Measurements from ENCODE around the gene C1QTNF7. TPM values are rescaled to one million over a fixed set of nuclear protein-coding genes. Genes with fewer than 3 reads are reported as not detected.

The C1QTNF7 gene, protein sequence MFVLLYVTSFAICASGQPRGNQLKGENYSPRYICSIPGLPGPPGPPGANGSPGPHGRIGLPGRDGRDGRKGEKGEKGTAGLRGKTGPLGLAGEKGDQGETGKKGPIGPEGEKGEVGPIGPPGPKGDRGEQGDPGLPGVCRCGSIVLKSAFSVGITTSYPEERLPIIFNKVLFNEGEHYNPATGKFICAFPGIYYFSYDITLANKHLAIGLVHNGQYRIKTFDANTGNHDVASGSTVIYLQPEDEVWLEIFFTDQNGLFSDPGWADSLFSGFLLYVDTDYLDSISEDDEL
- 1 to 10 TPM in 2 of 8 experiments, under 1 TPM in 6; 0.10 to 2.2 (median 0.34) TPM for total RNA-seq

DNA sequence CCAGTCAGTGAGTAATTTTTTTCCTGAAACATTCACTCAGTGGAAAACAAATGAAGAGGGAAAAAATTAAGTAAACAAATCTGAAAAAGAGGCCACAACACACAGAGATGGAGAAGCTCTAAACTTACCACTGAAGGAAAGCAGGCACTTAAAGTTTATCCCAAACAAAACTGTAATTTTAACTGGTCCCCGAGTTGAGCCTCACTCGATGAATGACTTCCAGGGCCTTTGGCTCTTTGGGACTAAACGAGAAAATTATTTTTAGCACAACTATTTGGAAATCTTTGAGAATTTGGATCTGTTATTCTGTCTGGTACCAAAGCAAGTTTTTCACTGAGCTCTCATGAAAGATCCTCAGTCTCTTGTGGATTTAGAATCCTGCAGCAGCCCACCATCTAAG is at the start of gene C1QTNF7:
TSS of gene C1QTNF7 (plus strand) at position 333 of the 400 bp plus-strand sequence. CDS start 7,711 bp downstream, outside the sequence.
- ATAC-seq (replicated peaks in 6 of 8): no peak
- H3K27ac ChIP-seq: no peak within 1 kb of the TSS
- no peak within 1 kb of the TSS for H3K4me3 ChIP-seq
- WGBS, 10 experiments: 0 to 93% (median 58%) methylated on average over 1 to 3 of the region's 3 CpGs; no CpG with 5 or more reads in 2 of the 10 experiments
- in situ Hi-C loops (cut with MboI; ENCODE audit: low pct_unique_long_range_greater_than_20kb in 2 of 9, low sequenced_read_pairs in 9 of 9, unreplicated experiment in 9 of 9): no loop called here
- H3K4me1 ChIP-seq (replicated peaks in 1 of 2): no peaks in the 10 kb centered on the region

DNA sequence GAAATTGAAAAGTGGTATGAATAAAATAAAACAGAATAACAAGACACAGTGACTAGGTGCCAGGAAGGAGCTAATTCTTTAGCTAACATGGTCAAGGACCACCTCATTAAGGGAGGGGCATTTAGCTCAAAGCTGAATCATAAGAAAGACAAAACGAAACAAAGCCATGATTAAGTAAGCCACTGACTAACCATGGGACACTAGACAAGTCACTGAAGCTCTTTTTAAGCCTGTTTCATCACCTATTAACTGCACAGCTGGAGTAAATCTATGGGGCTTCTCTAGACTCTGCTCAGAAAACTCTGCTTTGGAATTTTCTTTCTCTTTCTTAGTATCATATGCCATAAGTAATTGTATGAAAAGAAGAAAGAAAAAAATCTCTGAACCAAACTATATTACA is 49.8 kb upstream of the C1QTNF7 start:
- ATAC-seq (replicated peaks in 6 of 8): peak in 2 of 8 experiments; percentile 16 to 33
- in situ Hi-C loops (cut with MboI; ENCODE audit: low pct_unique_long_range_greater_than_20kb in 2 of 9, low sequenced_read_pairs in 9 of 9, unreplicated experiment in 9 of 9): no loop called here
- H3K27ac ChIP-seq: no peak overlapping the region
- WGBS, 10 experiments: 0 to 44% (median 0%) methylated on average over 1 of the region's 1 CpG; no CpG with 5 or more reads in 3 of the 10 experiments
- H3K4me3 ChIP-seq: no peak overlapping the region
- H3K4me1 ChIP-seq (replicated peaks in 1 of 2): peaks cover 0 to 19% of the 10 kb centered on the region in 2 donors

DNA sequence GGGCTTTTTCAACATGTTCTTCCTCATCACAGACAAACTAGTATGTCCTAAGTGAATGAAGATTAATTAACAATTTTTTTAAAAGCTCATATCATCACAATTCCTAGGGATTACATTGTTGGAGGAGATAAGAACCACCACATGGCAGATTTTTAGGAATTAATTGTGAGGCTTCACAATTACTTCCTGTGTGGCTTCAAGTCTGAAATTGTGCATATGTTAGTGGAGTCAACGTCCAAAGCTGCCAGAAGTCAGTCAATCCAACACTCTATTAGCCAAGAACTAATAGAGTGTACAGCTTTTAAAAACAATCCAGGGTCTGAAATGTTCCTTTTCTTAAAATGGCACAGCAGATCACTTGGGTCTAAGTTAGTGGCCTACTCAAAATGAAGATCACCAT is 49.3 kb upstream of the C1QTNF7 start:
- no peak overlapping the region for H3K4me3 ChIP-seq
- H3K27ac ChIP-seq: no peak overlapping the region
- in situ Hi-C loops (cut with MboI; ENCODE audit: low pct_unique_long_range_greater_than_20kb in 2 of 9, low sequenced_read_pairs in 9 of 9, unreplicated experiment in 9 of 9): no loop called here
- 0 to 89% (median 50%) methylated on average over 1 of the region's 1 CpG; no CpG with 5 or more reads in 3 of the 10 experiments for WGBS, 10 experiments
- no peak for ATAC-seq (replicated peaks in 6 of 8)
- H3K4me1 ChIP-seq (replicated peaks in 1 of 2): peaks cover 0 to 19% of the 10 kb centered on the region in 2 donors

DNA sequence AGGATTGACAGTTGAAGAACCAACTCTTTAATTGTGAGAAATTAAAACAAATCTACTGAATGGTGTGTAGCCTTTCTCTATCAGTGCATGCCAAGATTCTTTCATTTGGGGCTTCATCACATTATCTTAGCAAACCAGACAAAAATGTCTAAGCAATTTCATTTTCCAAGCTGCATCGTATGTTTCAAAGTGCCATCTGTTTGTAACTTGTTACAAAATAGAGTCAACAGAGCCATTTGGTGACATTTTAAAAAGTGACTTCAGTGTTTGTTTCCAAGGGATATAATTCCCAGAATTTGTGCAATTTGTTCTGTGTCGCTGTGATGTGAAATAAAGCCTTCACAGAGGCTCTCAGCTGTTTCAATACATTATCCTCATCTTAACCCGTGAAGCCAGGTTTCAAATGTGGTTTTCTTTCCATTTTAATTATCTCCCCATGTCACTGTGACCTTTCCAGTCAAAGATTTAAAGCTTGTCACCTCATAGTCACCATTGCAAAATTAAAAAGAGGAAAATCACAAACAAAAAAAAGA is 46.0 kb upstream of the C1QTNF7 start:
- 0 to 87% (median 55%) methylated on average over 1 to 3 of the region's 3 CpGs for WGBS, 10 experiments
- no peak overlapping the region for H3K4me3 ChIP-seq
- no peak overlapping the region for H3K27ac ChIP-seq

DNA sequence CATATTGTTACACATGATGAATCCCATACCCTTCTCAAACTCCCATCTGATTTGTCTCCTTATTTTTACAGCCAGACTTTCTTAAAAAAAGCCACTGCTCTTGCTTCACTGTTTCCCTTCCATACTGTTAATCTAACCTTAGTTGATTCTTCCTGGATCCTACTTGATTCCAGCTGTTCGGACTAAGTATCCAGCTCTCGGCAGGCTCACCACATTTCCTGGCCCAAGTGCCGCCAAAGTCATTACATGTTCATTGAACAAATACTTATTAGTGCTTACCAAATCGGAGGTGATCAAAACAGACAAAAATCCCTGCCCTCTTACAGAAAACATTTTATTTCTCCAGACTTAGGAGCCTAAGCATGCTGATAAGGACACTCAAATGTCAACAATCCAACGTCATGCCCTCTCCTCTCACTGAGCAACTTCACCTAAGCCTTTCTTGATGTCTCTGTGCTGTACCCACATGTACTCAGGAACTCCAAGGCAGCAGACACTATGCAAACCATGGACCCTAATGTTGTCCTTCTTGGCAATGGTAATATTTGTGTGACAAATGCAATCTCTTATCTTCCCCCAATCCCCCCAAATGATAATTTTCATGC is 45.1 kb upstream of the C1QTNF7 start:
- H3K4me3 ChIP-seq: no peak overlapping the region
- H3K4me1 ChIP-seq (replicated peaks in 1 of 2): peaks cover 0 to 10% of the 10 kb centered on the region in 2 donors
- H3K27ac ChIP-seq: no peak overlapping the region
- WGBS, 10 experiments: 0 to 94% (median 83%) methylated on average over 1 to 5 of the region's 5 CpGs
- in situ Hi-C loops (cut with MboI; ENCODE audit: low pct_unique_long_range_greater_than_20kb in 2 of 9, low sequenced_read_pairs in 9 of 9, unreplicated experiment in 9 of 9): no loop called here
- no peak for ATAC-seq (replicated peaks in 6 of 8)

More for the DNA sequence above, 46.0 kb upstream of the C1QTNF7 start:
- peak in 1 of 8 experiments; percentile 46 for ATAC-seq (replicated peaks in 6 of 8)
- H3K4me1 ChIP-seq (replicated peaks in 1 of 2): peaks cover 0 to 10% of the 10 kb centered on the region in 2 donors
- in situ Hi-C loops (cut with MboI; ENCODE audit: low pct_unique_long_range_greater_than_20kb in 2 of 9, low sequenced_read_pairs in 9 of 9, unreplicated experiment in 9 of 9): no loop called here

DNA sequence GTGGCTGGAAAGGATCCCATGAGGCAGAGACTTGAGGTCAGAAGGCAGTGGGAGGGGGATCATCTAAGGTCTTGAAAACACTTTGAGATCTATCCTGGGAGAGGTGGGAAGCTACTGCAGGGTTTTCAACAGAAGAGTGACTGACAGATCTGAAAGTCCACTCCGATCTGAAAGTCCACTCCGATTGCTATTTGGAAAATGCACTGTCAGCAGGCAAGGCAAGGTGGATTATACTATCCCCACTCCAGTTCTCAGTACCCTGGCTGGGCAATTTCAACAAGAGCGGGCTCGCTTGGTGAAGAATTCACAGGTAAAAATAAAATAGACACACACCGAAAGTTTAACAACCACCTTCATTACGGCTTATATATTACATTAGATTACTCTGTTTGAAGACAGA is 42.3 kb upstream of the C1QTNF7 start:
- no peak overlapping the region for H3K27ac ChIP-seq
- in situ Hi-C loops (cut with MboI; ENCODE audit: low pct_unique_long_range_greater_than_20kb in 2 of 9, low sequenced_read_pairs in 9 of 9, unreplicated experiment in 9 of 9): no loop called here
- H3K4me1 ChIP-seq (replicated peaks in 1 of 2): peaks cover 0 to 10% of the 10 kb centered on the region in 2 donors
- 26 to 100% (median 87%) methylated on average over 1 to 6 of the region's 6 CpGs; no CpG with 5 or more reads in 1 of the 10 experiments for WGBS, 10 experiments
- no peak overlapping the region for H3K4me3 ChIP-seq
- ATAC-seq (replicated peaks in 6 of 8): no peak

DNA sequence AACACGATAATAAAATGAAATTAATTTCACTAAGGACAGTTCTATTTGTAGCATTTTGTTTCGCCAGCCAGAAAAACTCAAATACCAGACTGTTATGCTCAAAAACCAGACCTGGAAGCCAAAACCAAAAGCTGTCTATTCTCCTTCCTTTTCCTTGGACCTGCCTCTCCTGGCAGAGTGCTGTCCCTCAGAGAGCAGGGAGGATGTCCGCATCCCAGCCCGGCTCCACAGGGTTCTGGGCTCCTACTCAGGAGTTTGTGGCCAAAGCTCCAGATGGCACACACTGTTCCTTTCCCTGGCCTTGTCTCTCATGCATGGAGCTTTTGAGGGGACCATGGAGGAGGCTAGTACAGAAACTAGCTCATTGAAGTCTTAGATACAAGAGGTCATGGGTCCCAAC is 41.9 kb upstream of the C1QTNF7 start:
- Histone ChIP-seq H3K27ac (no peak overlapping the region), H3K4me1 (replicated peaks in 1 of 2) (peaks cover 0 to 10% of the 10 kb centered on the region in 2 donors), H3K4me3 (no peak overlapping the region)
- WGBS, 10 experiments: 6 to 100% (median 80%) methylated on average over 1 to 4 of the region's 4 CpGs; no CpG with 5 or more reads in 1 of the 10 experiments
- in situ Hi-C loops (cut with MboI; ENCODE audit: low pct_unique_long_range_greater_than_20kb in 2 of 9, low sequenced_read_pairs in 9 of 9, unreplicated experiment in 9 of 9): no loop called here
- ATAC-seq (replicated peaks in 6 of 8): no peak

DNA sequence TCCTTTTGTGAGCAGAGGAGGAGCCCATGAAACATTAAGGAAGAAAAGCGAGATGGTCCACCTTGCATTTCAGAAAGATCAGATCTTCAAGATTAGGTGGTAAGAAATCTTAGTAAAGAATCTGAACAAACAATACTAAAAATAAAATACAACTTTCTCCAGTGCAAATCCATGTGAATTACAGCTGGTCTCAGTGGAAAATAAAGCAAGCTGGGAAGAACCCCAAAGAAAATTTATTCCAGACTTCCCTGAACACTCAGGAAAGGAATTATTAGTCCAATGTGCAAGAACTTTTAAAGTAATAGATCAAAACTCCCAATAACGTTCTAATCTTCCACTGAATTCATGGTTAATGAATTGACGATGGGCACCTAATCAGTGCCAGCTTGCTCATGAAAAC is 37.3 kb upstream of the C1QTNF7 start:
- no peaks in the 10 kb centered on the region for H3K4me1 ChIP-seq (replicated peaks in 1 of 2)
- in situ Hi-C loops (cut with MboI; ENCODE audit: low pct_unique_long_range_greater_than_20kb in 2 of 9, low sequenced_read_pairs in 9 of 9, unreplicated experiment in 9 of 9): no loop called here
- WGBS, 10 experiments: 0 to 90% (median 78%) methylated on average over 1 to 3 of the region's 3 CpGs
- no peak overlapping the region for H3K27ac ChIP-seq
- ATAC-seq (replicated peaks in 6 of 8): no peak
- H3K4me3 ChIP-seq: no peak overlapping the region

DNA sequence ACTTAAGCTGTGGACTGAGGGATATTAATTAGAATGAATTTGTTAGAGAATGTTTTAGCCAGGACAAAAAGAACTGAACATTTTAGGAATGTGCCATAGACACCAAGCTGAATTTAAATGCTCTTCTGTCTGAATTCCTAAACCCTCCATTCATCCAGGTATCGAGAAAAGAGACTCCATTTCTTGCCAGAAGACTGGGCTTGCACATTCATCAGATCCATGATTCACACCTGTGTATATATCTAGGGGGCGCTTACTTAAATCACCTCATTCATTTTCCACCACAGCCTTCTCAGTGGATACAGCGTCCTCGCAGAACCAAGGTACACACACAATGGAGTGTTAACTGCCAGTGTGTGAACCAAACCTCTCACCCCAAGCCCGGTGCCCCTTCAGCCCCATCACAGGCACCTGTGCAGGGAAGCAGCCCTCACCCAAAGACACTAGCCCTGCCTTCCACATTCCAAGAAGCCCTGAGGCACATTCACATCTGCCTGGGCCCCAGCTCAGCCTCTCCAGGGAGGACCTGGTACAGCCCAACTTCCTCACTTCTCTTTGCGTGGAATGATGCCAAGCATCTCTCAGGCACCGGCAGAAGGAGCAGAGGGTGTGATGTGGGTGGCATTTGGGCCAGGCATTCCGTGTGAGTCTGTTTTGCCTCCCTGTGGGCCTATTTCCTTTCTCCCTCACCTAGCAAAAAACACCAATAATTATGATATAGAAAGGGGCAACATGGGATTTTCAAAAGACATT is 35.6 kb upstream of the C1QTNF7 start:
- Histone ChIP-seq H3K4me3 (no peak overlapping the region), H3K27ac (no peak overlapping the region), H3K4me1 (replicated peaks in 1 of 2) (no peaks in the 10 kb centered on the region)
- in situ Hi-C loops (cut with MboI; ENCODE audit: low pct_unique_long_range_greater_than_20kb in 2 of 9, low sequenced_read_pairs in 9 of 9, unreplicated experiment in 9 of 9): no loop called here
- 71 to 100% (median 84%) methylated on average over 1 to 7 of the region's 8 CpGs for WGBS, 10 experiments
- peak in 1 of 8 experiments; percentile 43 for ATAC-seq (replicated peaks in 6 of 8)

DNA sequence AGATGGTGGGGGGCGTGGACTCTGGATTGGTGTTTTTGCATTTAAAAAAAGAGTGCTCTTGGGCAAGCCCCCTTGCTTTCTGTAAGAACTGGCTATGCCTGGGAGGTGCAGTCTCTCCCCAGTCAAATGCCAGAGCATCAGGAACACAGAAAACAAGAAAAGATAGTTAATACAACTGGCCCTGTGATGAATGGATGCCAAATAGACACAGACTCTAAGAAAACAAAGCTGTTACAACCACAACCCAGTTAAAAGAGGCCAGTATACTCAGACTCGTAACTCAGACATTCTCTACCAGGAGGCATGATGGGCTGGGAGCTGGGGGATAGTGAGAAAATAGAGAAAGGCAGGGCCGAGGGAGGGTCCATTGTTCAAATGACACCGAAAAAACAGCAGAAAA is 32.5 kb upstream of the C1QTNF7 start:
- WGBS, 10 experiments: 59 to 80% (median 68%) methylated on average over 2 to 4 of the region's 4 CpGs; no CpG with 5 or more reads in 2 of the 10 experiments
- in situ Hi-C loops (cut with MboI; ENCODE audit: low pct_unique_long_range_greater_than_20kb in 2 of 9, low sequenced_read_pairs in 9 of 9, unreplicated experiment in 9 of 9): no loop called here
- no peak overlapping the region for H3K4me3 ChIP-seq
- ATAC-seq (replicated peaks in 6 of 8): peak in 5 of 8 experiments; percentile 55 to 96 (median 60)
- peaks cover 0 to 7% of the 10 kb centered on the region in 2 donors for H3K4me1 ChIP-seq (replicated peaks in 1 of 2)
- no peak overlapping the region for H3K27ac ChIP-seq

DNA sequence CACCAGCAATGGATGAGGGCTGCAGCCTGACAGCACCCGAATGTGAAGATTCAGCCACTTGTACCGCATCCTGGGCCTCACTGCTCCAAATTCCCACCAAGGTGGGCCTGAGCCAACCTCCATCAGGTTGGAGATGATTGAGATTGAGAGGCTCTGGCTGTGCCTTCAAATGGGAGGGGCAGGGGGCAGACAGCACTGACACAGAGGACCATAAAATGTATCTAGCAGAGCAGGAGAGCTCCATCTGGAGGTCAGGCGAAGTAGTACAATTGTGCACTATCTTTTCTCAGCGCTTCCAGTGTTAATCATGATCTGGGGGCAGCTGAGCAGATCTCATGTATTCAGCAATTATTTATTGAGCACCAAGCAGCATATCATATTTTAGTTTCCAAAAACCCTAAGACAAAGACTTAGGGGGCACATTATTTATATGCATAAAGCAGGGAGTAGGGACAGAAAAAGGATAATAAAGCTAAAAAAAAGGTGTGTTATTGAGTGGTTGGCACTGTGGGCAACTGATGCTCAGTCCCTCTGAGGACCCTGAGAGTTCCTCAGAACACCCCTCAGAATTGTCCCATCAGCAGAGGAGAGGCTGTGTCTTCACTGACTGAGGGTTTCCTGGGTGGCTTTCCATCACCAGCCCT is 31.6 kb upstream of the C1QTNF7 start:
- in situ Hi-C loops (cut with MboI; ENCODE audit: low pct_unique_long_range_greater_than_20kb in 2 of 9, low sequenced_read_pairs in 9 of 9, unreplicated experiment in 9 of 9): no loop called here
- peaks cover 2 to 12% of the 10 kb centered on the region in 2 donors for H3K4me1 ChIP-seq (replicated peaks in 1 of 2)
- ATAC-seq (replicated peaks in 6 of 8): peak in 3 of 8 experiments; percentile 7 to 72 (median 12)
- no peak overlapping the region for H3K4me3 ChIP-seq
- no peak overlapping the region for H3K27ac ChIP-seq
- WGBS, 10 experiments: 33 to 68% (median 60%) methylated on average over 1 to 4 of the region's 4 CpGs; no CpG with 5 or more reads in 3 of the 10 experiments

DNA sequence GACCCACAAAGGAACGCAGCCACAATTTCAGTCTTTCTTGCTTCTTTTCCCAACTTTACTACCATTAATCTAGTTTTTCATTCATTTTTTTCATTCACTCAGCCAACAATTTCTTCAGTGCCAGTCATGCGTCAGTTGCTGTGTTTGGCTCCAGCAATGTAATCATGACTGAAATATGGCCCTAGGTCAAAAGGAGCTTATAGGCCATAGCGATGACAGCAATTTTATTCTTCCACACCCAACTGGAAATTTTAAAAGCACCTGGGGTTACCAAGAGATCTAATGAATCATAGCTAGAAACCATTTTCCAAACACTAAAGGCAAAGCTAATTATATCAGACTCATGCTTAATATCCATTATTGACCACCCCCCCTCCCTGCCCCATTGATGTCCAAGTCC is 29.8 kb upstream of the C1QTNF7 start:
- Histone ChIP-seq H3K4me3 (no peak overlapping the region), H3K4me1 (replicated peaks in 1 of 2) (peaks cover 2 to 12% of the 10 kb centered on the region in 2 donors), H3K27ac (no peak overlapping the region)
- 57 to 89% (median 74%) methylated on average over 1 to 3 of the region's 3 CpGs; no CpG with 5 or more reads in 3 of the 10 experiments for WGBS, 10 experiments
- in situ Hi-C loops (cut with MboI; ENCODE audit: low pct_unique_long_range_greater_than_20kb in 2 of 9, low sequenced_read_pairs in 9 of 9, unreplicated experiment in 9 of 9): no loop called here
- peak in 1 of 8 experiments; percentile 20 for ATAC-seq (replicated peaks in 6 of 8)

Data from motor neuron (in vitro differentiated cells).